GM12801 (cell line): ENCODE data around the gene VWA5B1.

Experiments used
- TF ChIP-seq, protein P1 (sequence below): IDR thresholded peaks from one replicate; pipeline ENCODE4 v1.5.1; 2011; ENCODE audit warnings: control low read depth; ENCODE audit not compliant: insufficient read length; ENCODE audit errors: extremely low read depth

Gene VWA5B1

DNA sequence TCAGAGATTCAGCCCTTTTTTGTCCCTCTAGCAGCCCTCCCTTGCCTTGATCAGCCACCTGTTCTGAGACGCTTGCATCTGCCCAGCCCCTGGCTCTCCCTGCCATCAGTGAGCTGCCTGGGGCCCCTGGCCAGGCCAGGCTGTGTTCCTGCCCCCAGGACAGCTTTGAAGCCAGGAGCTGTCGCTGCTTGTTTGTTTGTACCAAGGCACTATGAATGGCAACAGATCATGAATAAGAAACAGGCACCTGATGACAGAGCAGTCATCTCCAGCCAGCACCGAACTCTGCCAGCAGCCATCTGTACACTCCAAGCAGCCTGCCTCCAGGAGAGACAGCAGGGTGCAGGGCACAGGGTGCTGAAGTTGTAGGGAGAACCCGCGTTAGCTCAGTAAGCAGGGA is 8.1 kb upstream of the VWA5B1 start:
- TF ChIP-seq, protein P1, sequence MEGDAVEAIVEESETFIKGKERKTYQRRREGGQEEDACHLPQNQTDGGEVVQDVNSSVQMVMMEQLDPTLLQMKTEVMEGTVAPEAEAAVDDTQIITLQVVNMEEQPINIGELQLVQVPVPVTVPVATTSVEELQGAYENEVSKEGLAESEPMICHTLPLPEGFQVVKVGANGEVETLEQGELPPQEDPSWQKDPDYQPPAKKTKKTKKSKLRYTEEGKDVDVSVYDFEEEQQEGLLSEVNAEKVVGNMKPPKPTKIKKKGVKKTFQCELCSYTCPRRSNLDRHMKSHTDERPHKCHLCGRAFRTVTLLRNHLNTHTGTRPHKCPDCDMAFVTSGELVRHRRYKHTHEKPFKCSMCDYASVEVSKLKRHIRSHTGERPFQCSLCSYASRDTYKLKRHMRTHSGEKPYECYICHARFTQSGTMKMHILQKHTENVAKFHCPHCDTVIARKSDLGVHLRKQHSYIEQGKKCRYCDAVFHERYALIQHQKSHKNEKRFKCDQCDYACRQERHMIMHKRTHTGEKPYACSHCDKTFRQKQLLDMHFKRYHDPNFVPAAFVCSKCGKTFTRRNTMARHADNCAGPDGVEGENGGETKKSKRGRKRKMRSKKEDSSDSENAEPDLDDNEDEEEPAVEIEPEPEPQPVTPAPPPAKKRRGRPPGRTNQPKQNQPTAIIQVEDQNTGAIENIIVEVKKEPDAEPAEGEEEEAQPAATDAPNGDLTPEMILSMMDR, result no peak

- TF ChIP-seq, protein P1, result no peak
Measured at GRCh38 chr1:20284046-20284445, 6.6 kb upstream of the VWA5B1 start.

GRCh38 chr1:20284625-20285024 is 6.0 kb upstream of the VWA5B1 start:
- TF ChIP-seq, protein P1, result no peak

- TF ChIP-seq, protein P1, result no peak
Measured at GRCh38 chr1:20285510-20285909, 5.2 kb upstream of the VWA5B1 start.

DNA sequence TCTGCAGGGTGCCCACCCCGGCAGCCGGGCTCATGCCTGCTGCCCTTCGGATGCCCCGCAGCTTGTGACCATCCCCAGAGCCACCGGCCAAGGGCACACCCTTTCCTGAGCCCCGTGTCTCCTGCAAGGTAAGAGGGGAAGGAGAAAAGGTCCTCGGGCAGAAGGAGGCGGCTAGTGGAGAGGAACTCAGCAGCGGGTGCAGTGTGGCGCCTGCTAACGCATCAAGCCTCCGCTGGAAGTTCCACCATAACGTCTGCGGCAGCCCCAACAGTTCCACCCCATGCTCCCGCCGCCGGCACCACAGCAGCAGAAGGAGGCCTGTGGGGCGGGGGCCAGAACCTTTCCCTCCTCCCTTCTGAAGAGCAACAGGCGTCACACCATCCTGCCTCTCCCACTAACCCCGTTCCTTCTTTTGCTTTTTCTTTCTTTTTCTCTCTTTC is 990 bp downstream of the VWA5B1 start:
- TF ChIP-seq, protein P1, result no peak

GRCh38 chr1:20298626-20299025 is 8.0 kb downstream of the VWA5B1 start:
- TF ChIP-seq, protein P1, result no peak

DNA sequence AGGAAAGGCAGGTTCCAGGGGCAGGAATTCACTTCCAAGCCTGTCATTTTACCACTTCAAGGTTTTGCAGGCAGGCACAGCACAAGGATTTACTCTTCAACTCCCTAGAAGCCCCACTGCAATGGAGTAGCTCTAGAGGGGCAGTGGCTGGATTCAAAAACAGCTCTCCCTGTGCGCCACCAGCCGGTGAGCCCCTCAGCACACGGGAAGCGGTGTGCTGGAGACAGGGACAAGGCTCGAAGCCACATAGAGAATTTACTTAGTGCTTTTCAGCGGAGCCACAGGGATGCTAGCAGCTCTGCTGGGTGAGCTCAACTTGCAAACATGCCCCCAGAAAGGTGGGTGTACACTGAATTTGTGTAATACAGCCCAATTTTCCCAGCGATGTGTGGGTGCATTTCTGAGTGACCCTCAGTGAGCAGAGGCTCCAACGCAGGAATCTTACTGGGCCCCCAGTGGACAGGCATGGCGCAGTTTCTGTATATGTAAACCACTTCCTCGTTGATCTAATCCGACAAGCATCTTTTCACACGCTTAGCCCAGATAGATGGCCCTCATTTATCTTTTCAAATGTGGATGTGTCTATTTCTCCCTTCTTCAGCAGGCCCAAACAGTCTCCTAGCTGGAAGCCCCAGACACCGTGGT is 10.9 kb downstream of the VWA5B1 start:
- TF ChIP-seq, protein P1, result no peak
